Fibroblast of lung (primary cell): Measurements from ENCODE around the gene BCKDK. TPM values are rescaled to one million over a fixed set of nuclear protein-coding genes. Genes with fewer than 3 reads are reported as not detected.

Experiments used
- DNase-seq, 2 donors: peaks; one replicate each; pipeline versions ENCODE4 v3.0.0 to v3.0.0-alpha.2; 2010; ENCODE audit warnings: low read depth in 2 of 2
- H2AFZ ChIP-seq: 2 replicates; pipeline ENCODE4 v1.5.1; 2012; ENCODE audit warnings: low read length, control low read depth, inconsistent platforms
- H3K27ac ChIP-seq: 2 replicates; pipeline ENCODE4 v1.5.1; 2011; ENCODE audit warnings: low read length, control low read depth; ENCODE audit not compliant: insufficient read depth
- H3K27me3 ChIP-seq: 2 replicates; pipeline ENCODE4 v1.5.1; 2011; ENCODE audit warnings: mild to moderate bottlenecking, low read length; ENCODE audit not compliant: control insufficient read depth, insufficient read depth
- H3K36me3 ChIP-seq: 2 replicates; pipeline ENCODE4 v1.5.1; 2011; ENCODE audit warnings: low read length; ENCODE audit not compliant: control insufficient read depth, insufficient read depth
- H3K4me1 ChIP-seq: 2 replicates; pipeline ENCODE4 v1.5.1; 2011; ENCODE audit warnings: low read length; ENCODE audit not compliant: control insufficient read depth, insufficient read depth; ENCODE audit errors: extremely low read depth
- H3K4me2 ChIP-seq: 2 replicates; pipeline ENCODE4 v1.5.1; 2011; ENCODE audit warnings: low read length, control low read depth; ENCODE audit not compliant: insufficient read depth; ENCODE audit errors: extremely low read depth
- H3K4me3 ChIP-seq, 4 experiments: fragments of 200-600 bp in 1 of 4; sonication (generic) in 1 of 4; replicated peaks in 1 of 4; 2 replicates each; pipeline ENCODE4 v1.5.1; 2011 to 2016; ENCODE audit warnings: low read length in 4 of 4, low read depth in 3 of 4, mild to moderate bottlenecking in 3 of 4, control low read depth in 2 of 4, inconsistent platforms in 1 of 4, mixed read lengths in 1 of 4; ENCODE audit not compliant: insufficient read depth in 1 of 4; ENCODE audit errors: control extremely low read depth in 1 of 4
- H3K79me2 ChIP-seq: 2 replicates; pipeline ENCODE4 v1.5.1; 2012; ENCODE audit warnings: mild to moderate bottlenecking, low read length, inconsistent platforms; ENCODE audit not compliant: control insufficient read depth, insufficient read depth
- H3K9ac ChIP-seq: 2 replicates; pipeline ENCODE4 v1.5.1; 2011; ENCODE audit warnings: mild to moderate bottlenecking, low read length, control low read depth; ENCODE audit not compliant: insufficient read depth
- H3K9me3 ChIP-seq: 2 replicates; pipeline ENCODE4 v1.5.1; 2012; ENCODE audit warnings: low read depth, low read length; ENCODE audit not compliant: control insufficient read depth, insufficient read depth
- H4K20me1 ChIP-seq: 2 replicates; pipeline ENCODE4 v1.5.1; 2011; ENCODE audit warnings: low read length; ENCODE audit not compliant: control insufficient read depth, insufficient read depth; ENCODE audit errors: extremely low read depth
- CTCF ChIP-seq, 2 donors: IDR thresholded peaks in 1 of 2; conservative IDR thresholded peaks in 1 of 2; 1 replicate in 1 of 2; 2 replicates in 1 of 2; pipeline ENCODE4 v1.5.1; 2011 to 2012; ENCODE audit warnings: low read length in 2 of 2, control low read depth in 1 of 2, inconsistent platforms in 1 of 2, low read depth in 1 of 2, mild to moderate bottlenecking in 1 of 2
- EZH2 ChIP-seq: IDR thresholded peaks from 2 replicates; pipeline ENCODE4 v1.5.1; 2012; ENCODE audit warnings: low read length, control low read depth, mild to moderate bottlenecking; ENCODE audit errors: missing control alignments
- polyA plus RNA-seq, 2 donors: library from polyadenylated mRNA; depleted of rRNA in 1 of 2; stranded (reverse) in 1 of 2; unstranded in 1 of 2; fragments of >200 nt; gene quantifications; 2 replicates each; pipeline ENCODE4 v1.2.1, GENCODE V29; 2011 to 2012; ENCODE audit warnings: missing spikeins in 1 of 2
- total RNA-seq: library from RNA; depleted of rRNA; stranded (reverse); fragments of >200 nt; gene quantifications from 2 replicates; pipeline ENCODE4 v1.2.1, GENCODE V29; 2014

The BCKDK gene
- total and polyA plus RNA-seq, 2 donors (not counting 1 experiment from before 2014, with no cell fraction given): 18.5 to 34.8 TPM

- Histone ChIP-seq H3K9ac (no peak overlapping the region), H3K4me2 (no peak overlapping the region), H3K27me3 (no peaks in the 10 kb centered on the region), H3K4me1 (peaks cover 15% of the 10 kb centered on the region), H2AFZ (no peak overlapping the region), H3K4me3 (no peak overlapping the region), H3K36me3 (peaks cover 11% of the 10 kb centered on the region), H3K9me3 (no peaks in the 10 kb centered on the region), H3K79me2 (peaks cover 65% of the 10 kb centered on the region), H3K27ac (no peak overlapping the region), H4K20me1 (no peaks in the 10 kb centered on the region)
- DNase-seq: no peak
- TF ChIP-seq CTCF (conservative IDR thresholded peaks at IDR 0.05 in 1 of 2, IDR thresholded peaks at IDR 0.05 in 1 of 2; ENCODE audit: low read depth in 1 of 2, low read length in 2 of 2) (no peak), EZH2 (no peak)
Observed at GRCh38 chr16:31067342-31067741, 40.8 kb upstream of the BCKDK start.

- Histone ChIP-seq H3K4me2 (peak overlapping the region; percentile 95), H3K36me3 (peaks cover 2% of the 10 kb centered on the region), H4K20me1 (no peaks in the 10 kb centered on the region), H3K4me1 (no peaks in the 10 kb centered on the region), H3K9me3 (no peaks in the 10 kb centered on the region), H3K27me3 (no peaks in the 10 kb centered on the region), H3K4me3 (peak overlapping the region; percentile 77 to 95 (median 90)), H3K27ac (peak overlapping the region; percentile 97), H3K79me2 (peaks cover 72% of the 10 kb centered on the region), H2AFZ (no peak overlapping the region), H3K9ac (peak overlapping the region; percentile 96)
- TF ChIP-seq CTCF (conservative IDR thresholded peaks at IDR 0.05 in 1 of 2, IDR thresholded peaks at IDR 0.05 in 1 of 2; ENCODE audit: low read depth in 1 of 2, low read length in 2 of 2): no peak
- no peak for TF ChIP-seq EZH2
- peak; percentile 77 to 81 for DNase-seq
Observed at GRCh38 chr16:31071861-31072260, 36.3 kb upstream of the BCKDK start.

GRCh38 chr16:31072540-31073141 is 35.5 kb upstream of the BCKDK start:
- Histone ChIP-seq H3K9ac (peak overlapping the region; percentile 96), H3K4me3 (peak overlapping the region; percentile 77 to 95 (median 90)), H3K9me3 (no peaks in the 10 kb centered on the region), H3K36me3 (peaks cover 9% of the 10 kb centered on the region), H3K27ac (peak overlapping the region; percentile 97), H3K4me1 (no peaks in the 10 kb centered on the region), H4K20me1 (no peaks in the 10 kb centered on the region), H3K27me3 (no peaks in the 10 kb centered on the region), H3K79me2 (peaks cover 70% of the 10 kb centered on the region), H2AFZ (no peak overlapping the region), H3K4me2 (peak overlapping the region; percentile 95)
- TF ChIP-seq CTCF (conservative IDR thresholded peaks at IDR 0.05 in 1 of 2, IDR thresholded peaks at IDR 0.05 in 1 of 2; ENCODE audit: low read depth in 1 of 2, low read length in 2 of 2) (no peak), EZH2 (no peak)
- peak; percentile 44 to 57 for DNase-seq
